Calu3 (cell line): Measurements from ENCODE around the gene FASTK. TPM values are rescaled to one million over a fixed set of nuclear protein-coding genes. Genes with fewer than 3 reads are reported as not detected.

ENCODE experiments used
- BruUV-seq: library from RNA; stranded (reverse); fragments of 400-500 nt; replicated peaks from 2 replicates; lab custom pipeline; 2021; lab: Mats Ljungman, UMichigan
- CTCF ChIA-PET: fragments of 300-600 bp; sonication (Branson Sonifier 250); formaldehyde crosslinking; loops from one replicate; lab custom pipeline; 2022; ENCODE audit warnings: antibody characterized with exemption; lab: Charles Lee
- DNase-seq: peaks from one replicate; pipeline ENCODE4 v3.0.0; 2022
- H3K27ac Mint-ChIP-seq: one replicate; pipeline ENCODE4 v1.8.0; 2022; ENCODE audit warnings: mixed read lengths; ENCODE audit not compliant: unreplicated experiment
- H3K27me3 Mint-ChIP-seq: one replicate; pipeline ENCODE4 v1.8.0; 2022; ENCODE audit warnings: mixed read lengths; ENCODE audit not compliant: unreplicated experiment
- H3K36me3 Mint-ChIP-seq: one replicate; pipeline ENCODE4 v1.8.0; 2022; ENCODE audit warnings: mild to moderate bottlenecking, moderate library complexity, mixed read lengths; ENCODE audit not compliant: insufficient read depth, unreplicated experiment
- H3K4me1 Mint-ChIP-seq: one replicate; pipeline ENCODE4 v1.8.0; 2022; ENCODE audit warnings: mild to moderate bottlenecking, low read depth, mixed read lengths; ENCODE audit not compliant: unreplicated experiment
- H3K4me3 Mint-ChIP-seq: one replicate; pipeline ENCODE4 v1.8.0; 2022; ENCODE audit warnings: mild to moderate bottlenecking, low read depth, moderate library complexity, mixed read lengths; ENCODE audit not compliant: unreplicated experiment
- H3K9me3 Mint-ChIP-seq: one replicate; pipeline ENCODE4 v1.8.0; 2022; ENCODE audit warnings: low read depth, mixed read lengths; ENCODE audit not compliant: unreplicated experiment
- CTCF ChIP-seq: fragments of 200-600 bp; IDR thresholded peaks from one replicate; pipeline ENCODE4 v1.8.0; 2022; ENCODE audit warnings: antibody characterized with exemption; ENCODE audit not compliant: unreplicated experiment
- intact Hi-C: fragments of 100-400 bp; cut with micrococcal nuclease; formaldehyde crosslinking; loops from one replicate; pipeline ENCODE4 v1.10.0; 2022; ENCODE audit not compliant: unreplicated experiment
- total RNA-seq: library from RNA; stranded (reverse); gene quantifications from 2 replicates; pipeline ENCODE4 v1.2.3, GENCODE V29; 2022

Gene FASTK
- total RNA-seq, 1 experiment from 2014 or later = 113 TPM

GRCh38 chr7:151089893-151090730 lies 9.5 kb upstream of the FASTK start:
- no peak for DNase-seq
- peaks cover 45% of the 10 kb centered on the region for H3K36me3 Mint-ChIP-seq
- intact Hi-C loops = no loop called here
- H3K4me3 Mint-ChIP-seq = no peak overlapping the region
- no peaks in the 10 kb centered on the region for H3K27me3 Mint-ChIP-seq
- CTCF ChIA-PET = interaction anchor here (0.7 kb wide), 1 partner anchor 18 kb away, joined by 6 read pairs; no protein-coding TSS in a partner anchor
- no peaks in the 10 kb centered on the region for H3K9me3 Mint-ChIP-seq
- no TSS peak for BruUV-seq
- peaks cover 31% of the 10 kb centered on the region for H3K4me1 Mint-ChIP-seq
- no peak for TF ChIP-seq CTCF
- H3K27ac Mint-ChIP-seq = no peak overlapping the region

- Mint-ChIP-seq H3K27me3 (no peaks in the 10 kb centered on the region), H3K4me1 (peaks cover 35% of the 10 kb centered on the region), H3K27ac (no peak overlapping the region), H3K9me3 (no peaks in the 10 kb centered on the region), H3K4me3 (no peak overlapping the region), H3K36me3 (peaks cover 45% of the 10 kb centered on the region)
- DNase-seq = no peak
- no TSS peak for BruUV-seq
- no peak for TF ChIP-seq CTCF
- intact Hi-C loops = loop anchor here (1.0 kb wide), 1 partner anchor 22 kb away; no protein-coding TSS in a partner anchor
- CTCF ChIA-PET = interaction anchor here (1.4 kb wide), 1 partner anchor 61 kb away, joined by 4 read pairs; the partner anchor contains the start of gene ABCB8
Observed at GRCh38 chr7:151088856-151089699, 8.5 kb upstream of the FASTK start.

DNA sequence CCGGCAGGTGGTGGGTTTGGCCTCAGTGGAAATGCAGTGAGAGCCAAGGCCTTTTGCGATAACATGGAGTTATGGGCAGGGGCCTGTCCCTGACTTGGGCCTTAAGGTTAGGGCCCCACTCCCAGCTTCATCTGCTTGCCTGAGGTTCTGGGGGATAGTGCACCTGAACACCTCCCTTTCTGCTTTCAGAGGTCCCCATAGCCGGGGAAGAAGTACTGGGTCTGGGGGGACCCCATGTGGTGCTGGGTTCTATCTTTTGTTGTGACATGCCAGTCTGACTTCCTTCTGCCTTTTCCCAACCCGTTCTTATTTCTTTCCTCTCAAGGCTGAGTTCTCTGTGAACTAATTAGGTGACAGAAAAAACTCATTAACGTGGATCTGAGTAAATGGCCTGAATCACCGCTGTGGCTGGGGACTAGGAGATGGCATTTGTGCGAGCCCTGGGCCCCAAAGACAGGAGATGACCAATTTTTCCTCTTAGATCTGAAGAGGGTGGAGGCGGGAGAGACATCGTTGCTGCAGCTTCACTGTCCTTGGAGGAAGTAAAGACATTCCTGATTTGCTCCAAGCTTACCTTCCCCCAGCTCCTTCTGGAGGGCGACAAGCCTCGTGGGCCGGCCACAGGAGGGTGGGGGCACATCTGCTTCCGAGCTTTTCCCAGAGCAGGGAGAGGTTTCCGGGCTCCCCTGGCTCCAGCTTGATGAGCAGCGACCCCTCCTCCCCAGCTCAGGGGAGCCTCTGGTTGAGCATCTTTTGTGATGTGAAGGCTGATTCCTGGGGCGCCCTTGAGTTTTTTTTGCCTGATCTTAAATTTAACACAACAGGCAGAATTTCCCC lies 7.6 kb upstream of the FASTK start:
- CTCF ChIA-PET = interaction anchor here (0.5 to 1.4 kb wide), 3 partner anchors 17 to 60 kb away, joined by 3 to 5 read pairs (median 4); partner anchors contain the start of gene ABCB8
- TSS peak; percentile 28 for BruUV-seq
- TF ChIP-seq CTCF = no peak
- intact Hi-C loops = loop anchor here (1.0 kb wide), 1 partner anchor 23 kb away; no protein-coding TSS in a partner anchor
- no peak overlapping the region for H3K27ac Mint-ChIP-seq
- H3K4me1 Mint-ChIP-seq = peaks cover 35% of the 10 kb centered on the region
- H3K36me3 Mint-ChIP-seq = peaks cover 49% of the 10 kb centered on the region
- no peak for DNase-seq
- H3K4me3 Mint-ChIP-seq = peak overlapping the region; percentile 87
- H3K9me3 Mint-ChIP-seq = no peaks in the 10 kb centered on the region
- no peaks in the 10 kb centered on the region for H3K27me3 Mint-ChIP-seq
